ENCODE measurements around the gene CS. TPM values are rescaled to one million over a fixed set of nuclear protein-coding genes. Genes with fewer than 3 reads are reported as not detected.
"Not testable (repeated sequence)": the region's sequence is repeated elsewhere in the genome, so short reads cannot be mapped to it uniquely, and the experiment has no call there.

The CS gene
- total RNA-seq, 1 experiment from 2014 or later: 257 TPM

GRCh38 chr12:56266693-56267442 is 33.3 kb downstream of the CS start, which contains the start of gene COQ10A:
Gene COQ10A (plus strand): TSS chr12:56266942. CDS start chr12:56267119, 177 bp downstream.
- ChIA-PET POLR2A (interaction anchor here (0.6 to 2.2 kb wide), 19 partner anchors 9 to 410 kb away, joined by 3 to 10 read pairs (median 4); partner anchors contain the start of genes ANKRD52, CNPY2, ESYT1 and PAN2), CTCF (interaction anchor here (0.5 to 1.8 kb wide), 15 partner anchors 9 to 498 kb away, joined by 3 to 12 read pairs (median 4); partner anchors contain the start of gene ANKRD52)
- Mint-ChIP-seq H3K4me1 (ENCODE audit: insufficient read depth, unreplicated experiment) (peaks cover 9% of the 10 kb centered on the region), H3K9me3 (ENCODE audit: unreplicated experiment) (no peaks in the 10 kb centered on the region), H3K27me3 (ENCODE audit: insufficient read depth, unreplicated experiment) (no peaks in the 10 kb centered on the region), H3K4me3 (ENCODE audit: unreplicated experiment) (peak within 1 kb of the TSS; percentile 89), H3K27ac (ENCODE audit: low read depth, unreplicated experiment) (peak within 1 kb of the TSS; percentile 51), H3K36me3 (ENCODE audit: insufficient read depth, unreplicated experiment) (peaks cover 14% of the 10 kb centered on the region)
- DNase-seq (ENCODE audit: unreplicated experiment): peak; percentile 84
- peak; percentile 62 for TF ChIP-seq CTCF (IDR thresholded peaks at IDR 0.05; ENCODE audit: unreplicated experiment)
- intact Hi-C loops (cut with micrococcal nuclease): loop anchor here (1.0 kb wide), 1 partner anchor 197 kb away; no protein-coding TSS in a partner anchor
- no TSS peak for BruUV-seq (replicated peaks)

GRCh38 chr12:56266068-56266692 is 34.0 kb downstream of the CS start:
- H3K4me3 Mint-ChIP-seq (ENCODE audit: unreplicated experiment): peak overlapping the region; percentile 89
- not testable (repeated sequence) for H3K9me3 Mint-ChIP-seq (ENCODE audit: unreplicated experiment); H3K27me3 Mint-ChIP-seq (ENCODE audit: insufficient read depth, unreplicated experiment); DNase-seq (ENCODE audit: unreplicated experiment); BruUV-seq (replicated peaks)
- H3K36me3 Mint-ChIP-seq (ENCODE audit: insufficient read depth, unreplicated experiment): peaks cover 13% of the 10 kb centered on the region
- ChIA-PET POLR2A (interaction anchor here (0.6 to 2.2 kb wide), 17 partner anchors 8 to 411 kb away, joined by 3 to 10 read pairs (median 4); partner anchors contain the start of genes ANKRD52, CNPY2, ESYT1 and PAN2), CTCF (interaction anchor here (0.5 to 1.8 kb wide), 12 partner anchors 8 to 267 kb away, joined by 3 to 12 read pairs (median 4); partner anchors contain the start of genes ANKRD52 and IL23A)
- H3K4me1 Mint-ChIP-seq (ENCODE audit: insufficient read depth, unreplicated experiment): peaks cover 16% of the 10 kb centered on the region
- H3K27ac Mint-ChIP-seq (ENCODE audit: low read depth, unreplicated experiment): peak overlapping the region; percentile 51
- intact Hi-C loops (cut with micrococcal nuclease): loop anchor here (1.0 kb wide), 1 partner anchor 198 kb away; no protein-coding TSS in a partner anchor

- H3K27ac Mint-ChIP-seq (ENCODE audit: low read depth, unreplicated experiment); BruUV-seq (replicated peaks); H3K9me3 Mint-ChIP-seq (ENCODE audit: unreplicated experiment); H3K36me3 Mint-ChIP-seq (ENCODE audit: insufficient read depth, unreplicated experiment); H3K4me3 Mint-ChIP-seq (ENCODE audit: unreplicated experiment); H3K27me3 Mint-ChIP-seq (ENCODE audit: insufficient read depth, unreplicated experiment); intact Hi-C loops (cut with micrococcal nuclease); DNase-seq (ENCODE audit: unreplicated experiment): not testable (repeated sequence)
- POLR2A ChIA-PET: interaction anchor here (0.9 to 3.0 kb wide), 4 partner anchors 36 to 135 kb away, joined by 4 to 11 read pairs (median 6); partner anchors contain the start of genes CNPY2, ESYT1 and RNF41
- H3K4me1 Mint-ChIP-seq (ENCODE audit: insufficient read depth, unreplicated experiment): peaks cover 28% of the 10 kb centered on the region
- CTCF ChIA-PET: interaction anchor here (0.7 to 0.9 kb wide), 4 partner anchors 35 to 1624 kb away, joined by 3 read pairs; partner anchors contain the start of gene RPL41
Measured at GRCh38 chr12:56262955-56263354, 37.2 kb downstream of the CS start.

GRCh38 chr12:56261503-56262232 is 38.5 kb downstream of the CS start:
- intact Hi-C loops (cut with micrococcal nuclease): no loop called here
- POLR2A ChIA-PET: interaction anchor here (0.7 to 3.0 kb wide), 8 partner anchors 10 to 73 kb away, joined by 3 to 15 read pairs (median 4); partner anchors contain the start of genes RNF41 and SMARCC2
- Mint-ChIP-seq H3K27me3 (ENCODE audit: insufficient read depth, unreplicated experiment) (no peaks in the 10 kb centered on the region), H3K4me1 (ENCODE audit: insufficient read depth, unreplicated experiment) (peaks cover 27% of the 10 kb centered on the region), H3K4me3 (ENCODE audit: unreplicated experiment) (no peak overlapping the region), H3K9me3 (ENCODE audit: unreplicated experiment) (no peaks in the 10 kb centered on the region), H3K27ac (ENCODE audit: low read depth, unreplicated experiment) (peak overlapping the region; percentile 54), H3K36me3 (ENCODE audit: insufficient read depth, unreplicated experiment) (peaks cover under 1% of the 10 kb centered on the region)
- peak; percentile 64 for DNase-seq (ENCODE audit: unreplicated experiment)
- TF ChIP-seq CTCF (IDR thresholded peaks at IDR 0.05; ENCODE audit: unreplicated experiment): no peak
- TSS peak; percentile 59 for BruUV-seq (replicated peaks)
- CTCF ChIA-PET: interaction anchor here (1.7 kb wide), 1 partner anchor 29 kb away, joined by 4 read pairs; no protein-coding TSS in a partner anchor

Measured in MCF 10A (cell line).